Dendritic cell treated with granulocyte-macrophage colony-stimulating factor and Interleukin-4, amounts not matched to agents 40 ng/mL and 50 ng/mL, for 4 days (primary cell): ENCODE data around the gene HENMT1.
"Not testable (repeated sequence)": the region's sequence is repeated elsewhere in the genome, so short reads cannot be mapped to it uniquely, and the experiment has no call there.

Experiments
- H3K27ac Mint-ChIP-seq: one replicate; pipeline ENCODE4 v1.8.0; 2022; ENCODE audit warnings: mild to moderate bottlenecking, mixed read lengths
- H3K27me3 Mint-ChIP-seq: one replicate; pipeline ENCODE4 v1.8.0; 2022; ENCODE audit warnings: mild to moderate bottlenecking, mixed read lengths
- H3K36me3 Mint-ChIP-seq: one replicate; pipeline ENCODE4 v1.8.0; 2022; ENCODE audit warnings: low read depth, mixed read lengths
- H3K4me1 Mint-ChIP-seq: one replicate; pipeline ENCODE4 v1.8.0; 2022; ENCODE audit warnings: low read depth, mixed read lengths
- H3K4me3 Mint-ChIP-seq: one replicate; pipeline ENCODE4 v1.8.0; 2022; ENCODE audit warnings: mild to moderate bottlenecking, moderate library complexity, mixed read lengths
- H3K9me3 Mint-ChIP-seq: one replicate; pipeline ENCODE4 v1.8.0; 2022; ENCODE audit warnings: mixed read lengths
- intact Hi-C: fragments of 100-400 bp; cut with micrococcal nuclease; formaldehyde crosslinking; loops from one replicate; pipeline ENCODE4 v1.15.0; 2022

HENMT1 gene

DNA sequence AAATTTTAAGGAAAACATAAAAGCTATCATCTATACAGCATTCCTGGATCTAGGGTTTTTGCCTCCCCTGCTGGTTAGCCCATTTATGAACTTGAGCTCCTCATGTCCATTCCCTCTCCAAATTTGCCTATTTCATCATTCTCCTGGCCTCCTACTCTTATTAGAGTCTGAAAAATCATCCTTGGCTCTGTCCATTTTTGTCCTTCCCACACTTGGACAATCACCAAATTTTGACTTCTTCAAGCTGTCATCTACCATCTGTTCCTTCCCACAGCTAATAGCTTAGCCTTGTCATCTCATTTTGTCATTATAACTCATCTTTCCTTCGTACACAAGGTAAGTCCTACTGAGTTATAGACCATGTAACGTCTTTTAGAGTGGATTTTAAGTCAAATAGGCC, 2.2 kb upstream of the HENMT1 start:
- no peak overlapping the region for H3K4me3 Mint-ChIP-seq
- no peak overlapping the region for H3K27ac Mint-ChIP-seq
- H3K27me3 Mint-ChIP-seq = no peaks in the 10 kb centered on the region
- intact Hi-C loops = no loop called here
- H3K4me1 Mint-ChIP-seq = peaks cover 13% of the 10 kb centered on the region
- peaks cover 6% of the 10 kb centered on the region for H3K36me3 Mint-ChIP-seq
- no peaks in the 10 kb centered on the region for H3K9me3 Mint-ChIP-seq

- Mint-ChIP-seq H3K4me1 (peaks cover 13% of the 10 kb centered on the region), H3K36me3 (peaks cover 14% of the 10 kb centered on the region), H3K27me3 (no peaks in the 10 kb centered on the region), H3K9me3 (no peaks in the 10 kb centered on the region), H3K27ac (no peak overlapping the region), H3K4me3 (no peak overlapping the region)
- intact Hi-C loops = no loop called here
Observed at GRCh38 chr1:108657356-108658080, 3.4 kb downstream of the HENMT1 start.

GRCh38 chr1:108653431-108654105, 7.3 kb downstream of the HENMT1 start:
- Mint-ChIP-seq H3K36me3 (peaks cover 26% of the 10 kb centered on the region), H3K4me3 (no peak overlapping the region), H3K27me3 (no peaks in the 10 kb centered on the region), H3K27ac (no peak overlapping the region), H3K9me3 (no peaks in the 10 kb centered on the region), H3K4me1 (peaks cover 7% of the 10 kb centered on the region)
- intact Hi-C loops = no loop called here

GRCh38 chr1:108646648-108647269, 14.1 kb downstream of the HENMT1 start:
- peaks cover 25% of the 10 kb centered on the region for H3K36me3 Mint-ChIP-seq
- peaks cover 8% of the 10 kb centered on the region for H3K9me3 Mint-ChIP-seq
- intact Hi-C loops = loop anchor here (2.0 to 5.0 kb wide), 2 partner anchors 14 to 46 kb away; partner anchors contain the start of genes HENMT1 and PRPF38B
- peaks cover 55% of the 10 kb centered on the region for H3K4me1 Mint-ChIP-seq
- peaks cover 3% of the 10 kb centered on the region for H3K27me3 Mint-ChIP-seq
- peak overlapping the region; percentile 63 for H3K4me3 Mint-ChIP-seq
- peak overlapping the region; percentile 95 for H3K27ac Mint-ChIP-seq

DNA sequence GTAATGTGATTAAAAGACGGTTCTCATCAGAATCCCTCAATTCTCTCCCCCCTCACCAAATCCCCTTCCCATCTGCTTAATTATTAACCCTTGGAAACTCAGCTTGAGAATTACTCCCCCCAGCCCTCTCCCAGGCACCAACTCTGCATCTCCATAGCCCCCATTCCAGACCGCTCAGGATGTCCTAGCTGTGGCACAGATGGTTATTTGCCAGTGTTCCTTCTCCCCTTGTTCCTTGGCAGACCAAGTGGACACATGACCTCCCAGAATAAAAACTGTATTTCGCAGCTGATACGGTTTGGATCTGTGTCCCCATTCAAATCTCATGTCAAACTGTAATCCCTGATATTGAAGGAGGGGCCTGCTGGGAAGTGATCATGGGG, 14.6 kb downstream of the HENMT1 start:
- Mint-ChIP-seq H3K4me1 (peaks cover 55% of the 10 kb centered on the region), H3K9me3 (peaks cover 8% of the 10 kb centered on the region), H3K27ac (peak overlapping the region; percentile 95), H3K27me3 (peaks cover 3% of the 10 kb centered on the region), H3K4me3 (peak overlapping the region; percentile 63), H3K36me3 (peaks cover 25% of the 10 kb centered on the region)
- intact Hi-C loops = loop anchor here (2.0 to 5.0 kb wide), 2 partner anchors 15 to 46 kb away; partner anchors contain the start of genes HENMT1 and PRPF38B

DNA sequence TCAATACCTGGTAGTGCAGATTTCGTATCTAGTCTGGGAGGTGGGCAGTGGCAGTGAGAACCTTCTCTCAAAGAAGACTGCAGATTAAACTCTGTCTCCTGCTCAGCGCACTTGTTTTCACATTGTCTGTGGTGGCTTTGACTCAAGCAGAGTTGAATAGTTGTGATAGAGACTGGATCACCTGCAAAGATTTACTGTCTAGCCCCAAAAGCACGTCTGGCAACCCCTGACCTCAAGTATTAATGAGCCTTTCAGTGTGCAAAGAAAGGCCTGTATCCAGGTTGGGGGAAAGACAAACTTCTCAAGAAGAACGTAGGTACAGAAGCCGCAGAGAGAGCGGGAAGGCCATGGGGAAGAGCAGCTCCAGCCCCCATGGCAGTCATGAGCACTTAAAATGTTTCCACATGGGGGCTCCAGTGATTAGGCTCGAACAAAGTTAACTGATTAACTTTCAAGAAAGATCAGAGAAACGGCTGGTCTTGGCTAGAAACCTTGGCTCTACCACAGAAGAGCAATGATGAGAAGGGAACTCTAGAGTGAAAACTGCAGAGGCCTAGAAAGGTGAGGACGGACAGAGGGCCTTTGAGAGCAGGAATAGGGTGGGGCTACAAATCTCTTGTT, 15.2 kb downstream of the HENMT1 start:
- H3K4me1 Mint-ChIP-seq = peaks cover 55% of the 10 kb centered on the region
- intact Hi-C loops = loop anchor here (2.0 to 5.0 kb wide), 2 partner anchors 15 to 47 kb away; partner anchors contain the start of genes HENMT1 and PRPF38B

GRCh38 chr1:108644984-108645383, 15.9 kb downstream of the HENMT1 start:
- Mint-ChIP-seq H3K4me3 (no peak overlapping the region), H3K4me1 (peaks cover 57% of the 10 kb centered on the region), H3K9me3 (peaks cover 8% of the 10 kb centered on the region), H3K27me3 (peaks cover 3% of the 10 kb centered on the region), H3K36me3 (peaks cover 24% of the 10 kb centered on the region), H3K27ac (peak overlapping the region; percentile 95)
- intact Hi-C loops = loop anchor here (5.0 kb wide), 1 partner anchor 47 kb away; the partner anchor contains the start of gene PRPF38B

More for the DNA sequence above, 15.2 kb downstream of the HENMT1 start:
- peaks cover 25% of the 10 kb centered on the region for H3K36me3 Mint-ChIP-seq
- no peak overlapping the region for H3K4me3 Mint-ChIP-seq
- peaks cover 3% of the 10 kb centered on the region for H3K27me3 Mint-ChIP-seq
- peak overlapping the region; percentile 95 for H3K27ac Mint-ChIP-seq
- peaks cover 8% of the 10 kb centered on the region for H3K9me3 Mint-ChIP-seq

DNA sequence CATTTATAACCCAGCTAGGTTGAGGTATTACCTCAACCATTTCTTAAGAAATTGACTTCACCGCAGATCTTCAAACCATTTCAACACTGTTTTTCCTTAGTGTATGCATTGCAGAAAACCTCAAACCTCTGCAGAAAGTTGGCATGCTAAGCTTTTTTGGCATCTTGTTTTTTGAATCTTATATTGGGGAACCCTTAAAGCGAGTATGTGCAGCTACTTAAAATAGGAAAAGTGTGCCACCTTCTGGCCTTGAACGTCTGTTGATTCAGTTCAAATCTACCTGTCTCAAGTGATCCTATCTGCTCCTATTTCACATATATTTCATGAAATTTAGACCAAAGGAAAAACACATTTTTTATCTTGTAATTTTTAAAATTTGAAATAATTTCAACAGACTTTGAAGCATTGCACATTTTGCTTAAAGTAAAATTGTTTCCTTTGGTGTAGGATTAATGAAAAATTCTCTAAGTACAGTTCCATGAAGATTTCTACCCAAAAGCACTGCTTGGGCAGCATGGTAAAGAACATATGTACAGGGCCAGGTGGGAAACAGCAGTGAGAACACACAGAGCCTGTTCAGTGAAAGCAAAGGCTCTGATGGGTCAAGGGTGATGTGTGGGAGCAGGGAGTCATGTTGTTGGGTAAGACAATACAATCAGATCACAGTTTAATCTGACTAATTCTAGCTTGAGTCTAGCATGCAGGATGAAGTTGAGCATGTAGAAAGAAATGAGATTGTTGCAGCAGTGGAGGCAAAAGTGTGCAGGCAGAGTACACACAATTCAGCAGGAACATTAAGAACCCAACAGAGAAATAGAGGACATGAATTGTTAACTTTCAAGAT, 17.2 kb downstream of the HENMT1 start:
- Mint-ChIP-seq H3K4me1 (peaks cover 60% of the 10 kb centered on the region), H3K27me3 (peaks cover 3% of the 10 kb centered on the region), H3K4me3 (no peak overlapping the region), H3K27ac (no peak overlapping the region), H3K9me3 (peaks cover 8% of the 10 kb centered on the region), H3K36me3 (peaks cover 21% of the 10 kb centered on the region)
- intact Hi-C loops = loop anchor here (1.0 kb wide), 1 partner anchor 131 kb away; no protein-coding TSS in a partner anchor

DNA sequence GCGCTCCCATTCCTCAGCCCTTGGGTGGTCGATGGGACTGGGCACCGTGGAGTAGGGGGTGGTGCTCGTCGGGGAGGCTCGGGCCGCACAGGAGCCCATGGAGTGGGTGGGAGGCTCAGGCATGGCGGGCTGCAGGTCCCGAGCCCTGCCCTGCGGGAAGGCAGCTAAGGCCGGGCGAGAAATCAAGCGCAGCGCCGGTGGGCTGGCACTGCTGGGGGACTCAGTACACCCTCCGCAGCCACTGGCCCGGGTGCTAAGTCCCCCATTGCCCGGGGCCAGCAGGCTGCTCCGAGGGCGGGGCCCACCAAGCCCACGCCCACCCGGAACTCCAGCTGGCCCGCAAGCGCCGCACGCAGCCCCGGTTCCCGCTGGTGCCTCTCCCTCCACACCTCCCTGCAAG, 20.0 kb downstream of the HENMT1 start:
- H3K4me3 Mint-ChIP-seq, H3K9me3 Mint-ChIP-seq, H3K27ac Mint-ChIP-seq, intact Hi-C loops, H3K27me3 Mint-ChIP-seq: not testable (repeated sequence)
- H3K36me3 Mint-ChIP-seq = peaks cover 27% of the 10 kb centered on the region
- H3K4me1 Mint-ChIP-seq = peaks cover 37% of the 10 kb centered on the region

GRCh38 chr1:108639899-108640560, 20.9 kb downstream of the HENMT1 start:
- Mint-ChIP-seq H3K27me3 (peaks cover 3% of the 10 kb centered on the region), H3K4me3 (no peak overlapping the region), H3K27ac (no peak overlapping the region), H3K9me3 (no peaks in the 10 kb centered on the region), H3K4me1 (peaks cover 29% of the 10 kb centered on the region), H3K36me3 (peaks cover 36% of the 10 kb centered on the region)
- intact Hi-C loops = no loop called here

DNA sequence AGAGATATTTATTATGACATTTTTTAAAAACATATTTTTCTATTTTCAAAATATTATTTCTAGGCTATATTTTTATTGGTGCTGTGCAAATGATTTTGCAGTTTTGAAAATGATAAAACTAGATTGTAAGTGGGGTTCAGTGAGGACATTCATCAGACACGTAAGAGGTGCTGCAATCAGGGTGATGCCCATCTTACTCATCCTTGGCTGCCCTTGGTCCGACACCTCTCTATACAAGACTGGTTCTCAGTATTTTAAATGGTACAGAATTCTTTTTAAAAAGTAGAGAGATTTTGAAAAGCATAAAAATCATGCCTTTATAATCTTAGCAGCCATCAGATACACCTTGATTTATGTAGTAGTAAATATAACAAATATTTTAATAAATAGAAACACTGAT, 24.0 kb downstream of the HENMT1 start:
- no peak overlapping the region for H3K4me3 Mint-ChIP-seq
- no peak overlapping the region for H3K27ac Mint-ChIP-seq
- H3K27me3 Mint-ChIP-seq = no peaks in the 10 kb centered on the region
- H3K9me3 Mint-ChIP-seq = no peaks in the 10 kb centered on the region
- intact Hi-C loops = no loop called here
- peaks cover 5% of the 10 kb centered on the region for H3K4me1 Mint-ChIP-seq
- H3K36me3 Mint-ChIP-seq = peaks cover 65% of the 10 kb centered on the region

GRCh38 chr1:108634521-108634920, 26.4 kb downstream of the HENMT1 start:
- H3K4me3 Mint-ChIP-seq = no peak overlapping the region
- peaks cover 79% of the 10 kb centered on the region for H3K36me3 Mint-ChIP-seq
- no peaks in the 10 kb centered on the region for H3K9me3 Mint-ChIP-seq
- intact Hi-C loops = no loop called here
- no peak overlapping the region for H3K27ac Mint-ChIP-seq
- no peaks in the 10 kb centered on the region for H3K27me3 Mint-ChIP-seq
- H3K4me1 Mint-ChIP-seq = no peaks in the 10 kb centered on the region

GRCh38 chr1:108628665-108629064, 32.2 kb downstream of the HENMT1 start:
- intact Hi-C loops = no loop called here
- H3K9me3 Mint-ChIP-seq = no peaks in the 10 kb centered on the region
- H3K27ac Mint-ChIP-seq = no peak overlapping the region
- H3K36me3 Mint-ChIP-seq = peaks cover 84% of the 10 kb centered on the region
- H3K4me3 Mint-ChIP-seq = no peak overlapping the region
- H3K4me1 Mint-ChIP-seq = peaks cover 12% of the 10 kb centered on the region
- H3K27me3 Mint-ChIP-seq = no peaks in the 10 kb centered on the region
